Small intestine (tissue), 7 donors: ENCODE results near the gene PLD6. TPM values are rescaled to one million over a fixed set of nuclear protein-coding genes. Genes with fewer than 3 reads are reported as not detected.
A peak's percentile ranks its signal among the peaks of the same experiment; 100 is the strongest.
"Not testable (repeated sequence)": the region's sequence is repeated elsewhere in the genome, so short reads cannot be mapped to it uniquely, and the experiment has no call there.

Experiments used
- DNase-seq, 2 donors: peaks; one replicate each; pipeline versions ENCODE4 v3.0.0 to v3.0.0-alpha.2; 2013
- FAIRE-seq: peaks from 2 replicates; lab custom pipeline; 2012; peaks lifted over from hg19 to GRCh38; lab: Jason Lieb, UNC
- H3K27ac ChIP-seq, 3 donors: one replicate each; pipeline ENCODE4 v1.5.1; 2013; ENCODE audit warnings: low read length in 2 of 3, mild to moderate bottlenecking in 2 of 3, control low read depth in 1 of 3, inconsistent platforms in 1 of 3, low read depth in 1 of 3, moderate library complexity in 1 of 3
- H3K27me3 ChIP-seq, 3 donors: one replicate each; pipeline ENCODE4 v1.6.1; 2013; ENCODE audit warnings: low read length in 3 of 3, inconsistent platforms in 1 of 3; ENCODE audit not compliant: control insufficient read depth in 3 of 3, insufficient read depth in 3 of 3
- H3K36me3 ChIP-seq, 3 donors: one replicate each; pipeline ENCODE4 v1.6.1; 2013; ENCODE audit warnings: low read length in 3 of 3, inconsistent platforms in 1 of 3, low read depth in 1 of 3, mild to moderate bottlenecking in 1 of 3, moderate library complexity in 1 of 3; ENCODE audit not compliant: control insufficient read depth in 3 of 3, insufficient read depth in 2 of 3
- H3K4me1 ChIP-seq, 3 donors: one replicate each; pipeline ENCODE4 v1.6.1; 2013; ENCODE audit warnings: low read length in 2 of 3, inconsistent platforms in 1 of 3, low read depth in 1 of 3, mild to moderate bottlenecking in 1 of 3, moderate library complexity in 1 of 3; ENCODE audit not compliant: control insufficient read depth in 3 of 3, insufficient read depth in 2 of 3
- H3K4me3 ChIP-seq, 3 donors: one replicate each; pipeline ENCODE4 v1.5.1; 2013; ENCODE audit warnings: low read length in 3 of 3, control low read depth in 1 of 3, inconsistent platforms in 1 of 3, low read depth in 1 of 3, mild to moderate bottlenecking in 1 of 3, moderate library complexity in 1 of 3
- H3K9me3 ChIP-seq, 2 donors: one replicate each; pipeline ENCODE4 v1.6.1; 2013; ENCODE audit warnings: low read depth in 1 of 2, low read length in 1 of 2; ENCODE audit not compliant: control insufficient read depth in 2 of 2, insufficient read depth in 1 of 2
- WGBS, 3 donors: extraction: QIAGEN DNeasy Blood & Tissue Kit; methylation state at CpG; one replicate each; pipeline ENCODE4 v1.1.7; 2013; 5-methylcytosine and 5-hydroxymethylcytosine counted together
- polyA plus RNA-seq, 4 donors: library from polyadenylated mRNA; stranded (reverse) in 3 of 4; unstranded in 1 of 4; fragments of 200-250 nt in 3 of 4; fragments of 120-200 nt in 1 of 4; gene quantifications; one replicate each; pipeline versions ENCODE4 v1.2.1 to v1.2.3, GENCODE V29; 2013
- donor health status: healthy with polysubstance abuse.
- donor health status: control.
- donor health status: control.
- donor health status: Bipolar disorder and iron deficiency.
- donor health status: healthy.

Gene PLD6
- polyA plus RNA-seq, 4 donors, result 1.4 to 5.2 (median 1.6) TPM

- Histone ChIP-seq H3K9me3 (no peaks in the 10 kb centered on the region), H3K27ac (peak overlapping the region in 2 of 3 donors; percentile 31 to 54), H3K36me3 (peaks cover 0 to 31% (median 0%) of the 10 kb centered on the region in 3 donors), H3K4me3 (no peak overlapping the region), H3K27me3 (no peaks in the 10 kb centered on the region), H3K4me1 (peaks cover 0 to 19% (median 4%) of the 10 kb centered on the region in 3 donors)
- DNase-seq, result peak in 1 of 2 donors; percentile 17
- FAIRE-seq, result no peak
- 65 to 83% (median 82%) methylated on average over 5 of the region's 5 CpGs for WGBS, 3 donors
These were observed 5.3 kb downstream of the PLD6 start for GRCh38 chr17:17200831-17201230.

DNA sequence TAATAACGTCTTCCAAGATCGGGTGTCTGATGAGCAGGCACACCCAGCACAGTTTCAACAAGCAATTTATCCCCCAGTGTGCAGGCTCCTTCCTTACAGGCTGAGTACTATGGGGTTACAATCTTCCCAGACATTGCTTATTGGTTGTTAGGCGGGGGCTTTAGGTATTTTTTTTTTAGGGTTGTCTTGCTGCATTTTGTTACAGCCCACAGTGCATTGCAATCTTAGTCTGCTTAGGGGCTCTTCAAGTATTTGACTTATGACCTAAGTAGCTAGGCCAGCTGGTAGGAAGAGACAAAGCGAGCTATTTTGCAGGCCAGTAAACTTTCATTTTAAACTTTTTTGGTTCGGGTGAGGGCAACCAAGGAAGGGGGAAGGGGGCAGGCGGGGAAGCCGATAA, 5.8 kb downstream of the PLD6 start:
- WGBS, 3 donors, result 73 to 85% (median 85%) methylated on average over 7 of the region's 7 CpGs
- H3K27ac ChIP-seq, result peak overlapping the region in 2 of 3 donors; percentile 7 to 31
- peaks cover 0 to 14% (median 4%) of the 10 kb centered on the region in 3 donors for H3K4me1 ChIP-seq
- H3K9me3 ChIP-seq, result no peaks in the 10 kb centered on the region
- FAIRE-seq (no peak), DNase-seq (no peak)
- peaks cover 0 to 31% (median 0%) of the 10 kb centered on the region in 3 donors for H3K36me3 ChIP-seq
- H3K27me3 ChIP-seq, result no peaks in the 10 kb centered on the region
- no peak overlapping the region for H3K4me3 ChIP-seq

DNA sequence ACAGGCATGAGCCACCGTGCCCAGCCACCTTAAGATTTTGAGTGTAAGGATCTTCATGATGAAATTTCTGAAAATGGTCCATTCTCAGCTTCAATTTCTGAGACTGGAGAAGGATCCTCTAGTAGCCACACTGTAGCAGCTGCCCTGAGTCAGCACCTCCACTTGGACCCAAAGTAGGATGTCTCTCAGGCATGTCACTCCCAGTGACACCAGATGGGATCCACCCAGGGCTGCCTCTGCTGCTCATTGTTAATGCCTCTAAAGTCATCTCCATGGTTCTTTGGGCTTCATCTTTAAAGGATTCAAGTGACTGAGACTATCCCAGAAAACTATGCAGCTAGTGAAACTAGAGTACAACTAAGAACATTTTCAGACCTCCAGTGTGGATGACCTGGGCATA, 7.9 kb downstream of the PLD6 start:
- no peak for FAIRE-seq

GRCh38 chr17:17196776-17197175, 9.4 kb downstream of the PLD6 start:
- DNase-seq (no peak), FAIRE-seq (no peak)
- H3K27me3 ChIP-seq, result no peaks in the 10 kb centered on the region
- H3K36me3 ChIP-seq, result peaks cover 0 to 6% (median 0%) of the 10 kb centered on the region in 3 donors
- no peaks in the 10 kb centered on the region for H3K4me1 ChIP-seq
- H3K27ac ChIP-seq, result no peak overlapping the region
- no peak overlapping the region for H3K4me3 ChIP-seq
- H3K9me3 ChIP-seq, result no peaks in the 10 kb centered on the region

More for the DNA sequence above, 7.9 kb downstream of the PLD6 start:
- WGBS, 3 donors, result 77 to 100% (median 94%) methylated on average over 1 of the region's 1 CpG
- H3K9me3 ChIP-seq, result no peaks in the 10 kb centered on the region
- no peaks in the 10 kb centered on the region for H3K27me3 ChIP-seq
- no peak for DNase-seq
- no peak overlapping the region for H3K4me3 ChIP-seq
- no peaks in the 10 kb centered on the region for H3K4me1 ChIP-seq
- peaks cover 0 to 21% (median 0%) of the 10 kb centered on the region in 3 donors for H3K36me3 ChIP-seq
- no peak overlapping the region for H3K27ac ChIP-seq

DNA sequence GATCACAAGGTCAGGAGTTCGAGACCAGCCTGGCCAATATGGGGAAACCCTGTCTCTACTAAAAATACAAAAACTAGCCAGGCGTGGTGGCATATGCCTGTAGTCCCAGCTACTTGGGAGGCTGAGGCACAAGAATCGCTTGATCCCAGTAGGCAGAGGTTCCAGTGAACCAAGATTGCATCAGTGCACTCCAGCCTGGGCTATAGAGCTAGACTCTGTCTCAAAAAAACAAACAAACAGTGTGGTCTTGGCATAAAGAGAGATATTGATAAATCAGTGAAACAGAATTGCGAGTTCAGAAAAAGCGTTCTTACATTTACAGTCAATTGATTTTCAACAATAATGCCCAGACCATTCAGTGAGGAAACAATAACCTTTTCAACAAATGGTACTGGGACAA, 10.7 kb downstream of the PLD6 start:
- DNase-seq, H3K9me3 ChIP-seq, H3K27ac ChIP-seq, H3K4me3 ChIP-seq, H3K36me3 ChIP-seq, H3K27me3 ChIP-seq, H3K4me1 ChIP-seq, FAIRE-seq: not testable (repeated sequence)
- WGBS, 3 donors, result 88 to 94% (median 93%) methylated on average over 5 of the region's 5 CpGs

DNA sequence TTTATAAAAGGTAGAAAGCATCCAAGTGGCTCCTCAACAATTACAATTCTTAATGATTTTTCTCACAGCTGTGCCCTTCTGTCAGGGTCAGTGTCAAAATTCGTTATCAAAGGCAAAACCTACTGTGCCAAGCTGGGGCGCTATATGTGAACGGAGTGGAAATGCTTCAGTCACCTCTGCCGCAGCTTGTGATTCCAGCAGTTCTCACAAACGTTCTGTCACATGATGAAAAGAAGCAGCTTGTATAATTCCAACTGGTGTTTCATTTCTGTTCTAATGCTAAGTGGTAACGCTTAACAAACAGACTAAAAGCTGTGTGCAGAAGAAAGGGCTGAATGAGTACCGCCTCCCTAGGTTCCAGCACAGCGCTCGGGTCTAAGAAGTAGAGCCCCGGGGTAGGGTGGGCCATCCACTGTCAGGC, 14.2 kb downstream of the PLD6 start:
- H3K27ac ChIP-seq, result no peak overlapping the region
- DNase-seq (peak in 1 of 2 donors; percentile 12), FAIRE-seq (no peak)
- H3K4me3 ChIP-seq, result no peak overlapping the region
- H3K36me3 ChIP-seq, result peaks cover 4 to 26% (median 5%) of the 10 kb centered on the region in 3 donors
- no peaks in the 10 kb centered on the region for H3K9me3 ChIP-seq
- peaks cover 0 to 4% (median 0%) of the 10 kb centered on the region in 3 donors for H3K4me1 ChIP-seq
- 56 to 81% (median 76%) methylated on average over 10 of the region's 10 CpGs for WGBS, 3 donors
- no peaks in the 10 kb centered on the region for H3K27me3 ChIP-seq

DNA sequence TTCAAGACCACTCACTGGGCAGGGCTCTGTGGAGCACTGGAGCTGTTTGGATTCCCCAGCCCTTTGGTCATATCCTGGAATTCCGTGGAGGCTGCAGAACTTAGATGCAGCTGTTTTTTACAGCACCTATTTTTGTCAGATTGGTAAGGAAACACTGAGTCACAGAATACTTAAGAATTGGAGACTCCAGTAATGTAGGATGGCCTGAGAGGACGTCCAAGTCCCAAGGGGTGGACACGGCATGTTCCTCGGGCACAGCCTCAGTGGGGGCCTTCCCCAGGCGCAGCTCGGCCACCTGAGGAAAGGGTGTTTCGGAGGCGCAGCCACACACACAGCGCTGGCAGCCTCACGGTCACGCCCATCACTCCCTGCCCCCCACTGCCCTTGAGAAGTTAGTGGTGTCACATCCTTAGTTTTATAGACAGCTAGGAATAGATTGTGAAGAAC, 14.8 kb downstream of the PLD6 start:
- Histone ChIP-seq H3K4me3 (no peak overlapping the region), H3K27ac (peak overlapping the region in 1 of 3 donors; percentile 59), H3K9me3 (no peaks in the 10 kb centered on the region), H3K4me1 (peaks cover 0 to 5% (median 2%) of the 10 kb centered on the region in 3 donors), H3K36me3 (peaks cover 4 to 32% (median 5%) of the 10 kb centered on the region in 3 donors), H3K27me3 (no peaks in the 10 kb centered on the region)
- WGBS, 3 donors, result 54 to 84% (median 83%) methylated on average over 11 of the region's 11 CpGs
- no peak for FAIRE-seq
- DNase-seq, result no peak

GRCh38 chr17:17190188-17190587, 15.9 kb downstream of the PLD6 start:
- Histone ChIP-seq H3K36me3 (peaks cover 4 to 39% (median 5%) of the 10 kb centered on the region in 3 donors), H3K27me3 (no peaks in the 10 kb centered on the region), H3K4me1 (peaks cover 0 to 11% (median 8%) of the 10 kb centered on the region in 3 donors), H3K4me3 (no peak overlapping the region), H3K9me3 (no peaks in the 10 kb centered on the region), H3K27ac (peak overlapping the region in 1 of 3 donors; percentile 2)
- DNase-seq, result no peak
- 81 to 86% (median 82%) methylated on average over 7 of the region's 7 CpGs for WGBS, 3 donors
- FAIRE-seq, result no peak

- Histone ChIP-seq H3K9me3 (no peaks in the 10 kb centered on the region), H3K27me3 (no peaks in the 10 kb centered on the region), H3K27ac (no peak overlapping the region), H3K36me3 (peaks cover 4 to 45% (median 5%) of the 10 kb centered on the region in 3 donors), H3K4me3 (no peak overlapping the region), H3K4me1 (peaks cover 0 to 11% (median 8%) of the 10 kb centered on the region in 3 donors)
- FAIRE-seq (no peak), DNase-seq (no peak)
- 52 to 80% (median 73%) methylated on average over 4 of the region's 4 CpGs for WGBS, 3 donors
These were observed 16.6 kb downstream of the PLD6 start for GRCh38 chr17:17189559-17189958.
